Gastroesophageal sphincter (tissue), 3 donors: ENCODE results near the gene SLC39A11.

Source experiments
- EP300 ChIP-seq: sonication (generic); formaldehyde crosslinking; IDR thresholded peaks from one replicate; pipeline ENCODE4 v1.6.1; 2017; ENCODE audit warnings: antibody characterized with exemption, mild to moderate bottlenecking
- POLR2A ChIP-seq, 2 donors: fragments of 450-650 bp; IDR thresholded peaks; one replicate each; pipeline ENCODE4 v1.6.1; 2017; ENCODE audit warnings: antibody characterized with exemption in 2 of 2, mild to moderate bottlenecking in 2 of 2, moderate library complexity in 1 of 2
- POLR2AphosphoS5 ChIP-seq: sonication (generic); formaldehyde crosslinking; IDR thresholded peaks from one replicate; pipeline ENCODE4 v1.6.1; 2017; ENCODE audit warnings: antibody characterized with exemption
- TF ChIP-seq, protein P1 (sequence below), 4 experiments: fragments of 200-600 bp in 2 of 4; fragments of 450-650 bp in 2 of 4; sonication (generic) in 1 of 4; IDR thresholded peaks; one replicate each; pipeline ENCODE4 v1.5.1; 2017 to 2019; ENCODE audit warnings: antibody characterized with exemption in 4 of 4, mild to moderate bottlenecking in 2 of 4, moderate library complexity in 2 of 4

DNA sequence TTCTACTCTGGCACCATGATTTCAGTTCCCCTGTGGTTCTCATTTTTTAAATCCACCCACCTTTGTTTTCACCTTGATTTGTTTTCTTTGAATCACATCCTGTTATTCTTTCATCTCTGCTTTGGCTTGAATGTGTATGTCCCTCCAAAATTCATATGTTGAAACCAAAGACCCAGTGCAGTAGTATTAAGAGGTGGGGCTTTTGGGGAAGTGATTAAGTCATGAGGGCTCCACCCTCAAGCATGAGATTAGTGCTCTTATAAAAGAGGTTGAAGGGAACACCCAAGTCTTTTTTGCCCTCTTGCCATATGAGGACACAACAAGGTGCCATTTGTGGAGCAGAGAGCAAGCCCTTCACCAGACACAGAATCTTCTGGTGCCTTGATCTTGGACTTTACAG is 382.3 kb downstream of the SLC39A11 start:
- TF ChIP-seq POLR2A (IDR thresholded peaks at IDR 0.05) (no peak), POLR2AphosphoS5 (no peak), EP300 (no peak)
- TF ChIP-seq, protein P1, sequence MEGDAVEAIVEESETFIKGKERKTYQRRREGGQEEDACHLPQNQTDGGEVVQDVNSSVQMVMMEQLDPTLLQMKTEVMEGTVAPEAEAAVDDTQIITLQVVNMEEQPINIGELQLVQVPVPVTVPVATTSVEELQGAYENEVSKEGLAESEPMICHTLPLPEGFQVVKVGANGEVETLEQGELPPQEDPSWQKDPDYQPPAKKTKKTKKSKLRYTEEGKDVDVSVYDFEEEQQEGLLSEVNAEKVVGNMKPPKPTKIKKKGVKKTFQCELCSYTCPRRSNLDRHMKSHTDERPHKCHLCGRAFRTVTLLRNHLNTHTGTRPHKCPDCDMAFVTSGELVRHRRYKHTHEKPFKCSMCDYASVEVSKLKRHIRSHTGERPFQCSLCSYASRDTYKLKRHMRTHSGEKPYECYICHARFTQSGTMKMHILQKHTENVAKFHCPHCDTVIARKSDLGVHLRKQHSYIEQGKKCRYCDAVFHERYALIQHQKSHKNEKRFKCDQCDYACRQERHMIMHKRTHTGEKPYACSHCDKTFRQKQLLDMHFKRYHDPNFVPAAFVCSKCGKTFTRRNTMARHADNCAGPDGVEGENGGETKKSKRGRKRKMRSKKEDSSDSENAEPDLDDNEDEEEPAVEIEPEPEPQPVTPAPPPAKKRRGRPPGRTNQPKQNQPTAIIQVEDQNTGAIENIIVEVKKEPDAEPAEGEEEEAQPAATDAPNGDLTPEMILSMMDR (IDR thresholded peaks at IDR 0.05), result no peak
